GF-D8 (cell line): ENCODE measurements around the gene VHLL.
"Not testable (repeated sequence)": the region's sequence is repeated elsewhere in the genome, so short reads cannot be mapped to it uniquely, and the experiment has no call there.

Experiments
- DNase-seq: peaks from one replicate; lab custom pipeline; 2025; lab: John Stamatoyannopoulos, UW

The VHLL gene

DNA sequence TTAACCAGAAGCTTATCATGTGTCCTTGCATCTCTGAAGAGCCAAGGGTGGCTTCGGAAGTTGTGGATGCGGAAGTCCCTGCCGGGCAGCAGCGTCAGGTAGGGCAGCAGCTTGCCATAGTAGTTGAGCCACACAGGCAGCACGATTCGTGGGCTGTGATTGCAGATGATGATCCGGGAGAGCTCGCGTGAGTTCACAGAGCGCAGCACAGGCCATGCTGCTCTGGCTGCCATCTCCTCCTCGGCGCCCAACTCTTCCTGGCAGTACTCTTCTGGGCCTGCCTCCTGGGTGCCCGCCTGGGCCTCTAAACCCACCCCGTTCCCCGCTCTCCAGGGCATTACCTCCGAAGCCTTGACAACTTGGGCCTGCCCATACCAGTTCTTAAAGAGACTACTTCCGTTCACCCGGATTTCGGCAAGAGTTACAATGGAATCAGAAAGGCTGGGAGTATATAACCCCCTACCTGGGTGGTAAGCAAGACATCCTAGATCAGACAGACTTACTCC lies at the start of gene VHLL:
VHLL (minus strand) TSS at position 456 of the 506 bp plus-strand sequence; CDS start at position 338, 118 bp downstream.
- no peak for DNase-seq

DNA sequence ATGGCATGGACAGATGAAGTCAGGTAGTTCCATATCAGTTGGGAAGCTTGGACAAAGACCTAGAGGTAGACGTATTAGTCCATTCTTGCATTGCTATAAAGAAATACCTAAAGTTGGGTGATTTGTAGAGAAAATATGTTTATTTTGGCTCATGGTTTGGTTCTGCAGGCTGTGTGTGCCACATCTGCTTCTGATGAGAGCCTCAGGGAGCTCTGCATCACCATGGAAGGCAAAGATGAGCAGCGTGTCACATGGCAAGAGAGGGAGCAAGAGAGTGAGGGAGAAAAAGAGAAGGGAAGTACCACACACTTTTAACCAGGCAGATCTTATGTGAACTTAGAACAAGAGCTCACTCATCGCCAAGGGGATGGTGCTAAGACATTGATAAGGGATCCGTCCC lies 48.2 kb upstream of the VHLL start:
- no peak for DNase-seq

DNA sequence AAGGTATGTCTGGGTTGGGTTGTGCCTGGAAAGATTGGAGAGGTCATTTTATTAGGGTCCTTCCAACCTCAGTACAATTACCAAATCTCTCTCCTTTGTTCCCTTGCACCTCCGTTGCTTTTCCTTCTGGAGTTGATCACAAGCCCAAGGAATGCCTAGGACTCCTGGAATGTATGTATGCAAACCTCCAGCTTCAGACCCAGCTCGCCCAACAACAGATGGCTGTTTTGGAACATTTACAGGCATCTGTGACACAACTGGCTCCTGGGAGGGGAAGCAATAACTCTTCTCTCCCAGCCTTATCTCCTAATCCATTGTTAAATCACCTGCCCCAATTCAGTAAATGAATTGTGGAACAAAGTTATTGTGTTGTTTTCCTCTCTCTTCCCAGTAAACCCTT lies 47.5 kb upstream of the VHLL start:
- no peak for DNase-seq

DNA sequence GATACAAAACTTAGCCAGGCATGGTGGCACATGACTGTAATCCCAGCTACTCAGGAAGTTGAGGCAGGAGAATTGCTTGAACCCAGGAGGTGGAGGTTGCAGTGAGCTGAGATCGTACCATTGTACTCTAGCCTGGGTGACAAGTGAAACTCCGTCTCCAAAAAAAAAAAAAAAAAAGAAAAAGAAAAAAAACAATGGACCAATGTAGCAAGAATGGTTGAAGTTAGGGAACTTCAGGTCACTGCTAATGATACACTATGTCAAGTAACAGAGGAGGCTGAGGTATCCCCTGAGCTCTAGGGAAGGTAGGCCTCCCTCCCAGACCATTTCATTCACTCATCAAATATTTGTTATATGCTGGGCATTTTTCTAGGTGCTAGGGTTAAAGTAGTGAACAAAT lies 46.9 kb upstream of the VHLL start:
- DNase-seq: not testable (repeated sequence)

DNA sequence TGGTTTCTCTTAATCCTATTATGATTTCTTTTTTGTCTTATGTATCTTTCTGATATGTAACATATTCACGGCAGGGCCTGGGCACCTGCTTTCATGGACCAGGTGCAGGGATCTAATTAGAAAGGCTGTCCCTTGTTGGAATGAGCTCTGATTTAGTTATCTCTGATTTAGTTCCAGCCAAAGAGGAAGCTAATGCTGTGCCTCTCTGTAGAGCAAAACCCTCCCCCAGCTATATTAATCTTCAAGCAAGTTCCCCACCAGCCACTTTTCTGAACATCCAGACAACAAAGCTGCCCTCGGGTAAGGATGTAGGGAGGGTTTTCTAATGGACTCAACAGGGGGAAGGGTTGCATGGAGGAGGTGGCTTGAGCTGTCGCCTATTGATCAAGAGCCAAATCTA lies 45.3 kb upstream of the VHLL start:
- no peak for DNase-seq

DNA sequence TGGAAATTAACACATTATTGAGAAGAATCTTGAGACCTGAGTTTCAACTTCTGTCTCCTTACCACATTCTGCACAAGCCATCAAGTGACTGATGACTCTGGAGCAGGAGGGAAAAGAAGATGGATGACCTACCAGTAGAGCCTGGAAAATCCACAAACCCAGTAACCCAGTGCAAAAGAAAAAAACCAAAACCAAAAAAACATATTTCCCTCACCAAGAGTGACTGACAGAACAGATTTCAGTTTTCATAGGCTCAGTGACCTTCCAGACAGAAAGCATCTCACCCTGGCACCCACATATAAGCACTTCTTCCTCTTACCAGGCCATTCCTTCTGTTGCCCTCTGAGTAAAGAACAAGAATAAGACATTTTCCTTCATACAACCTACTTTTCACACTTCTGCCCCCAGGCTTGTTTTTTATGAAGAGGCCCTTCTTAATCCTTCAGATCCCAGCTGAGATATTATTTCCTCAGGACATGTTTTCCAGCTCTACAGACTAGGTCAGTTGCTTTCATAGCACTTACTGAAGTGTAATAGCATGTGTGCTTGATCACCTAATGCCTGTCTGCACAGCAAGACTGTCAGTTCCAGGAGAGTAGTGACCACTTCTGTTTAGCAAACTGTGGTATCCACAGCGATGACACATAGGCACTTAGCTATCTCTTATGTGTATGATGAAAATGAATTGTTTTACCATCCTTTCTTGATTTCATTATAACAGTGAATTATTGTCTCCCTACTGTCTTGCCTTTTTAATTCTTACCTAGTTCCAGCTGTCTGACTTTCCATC lies 43.3 kb upstream of the VHLL start:
- no peak for DNase-seq

DNA sequence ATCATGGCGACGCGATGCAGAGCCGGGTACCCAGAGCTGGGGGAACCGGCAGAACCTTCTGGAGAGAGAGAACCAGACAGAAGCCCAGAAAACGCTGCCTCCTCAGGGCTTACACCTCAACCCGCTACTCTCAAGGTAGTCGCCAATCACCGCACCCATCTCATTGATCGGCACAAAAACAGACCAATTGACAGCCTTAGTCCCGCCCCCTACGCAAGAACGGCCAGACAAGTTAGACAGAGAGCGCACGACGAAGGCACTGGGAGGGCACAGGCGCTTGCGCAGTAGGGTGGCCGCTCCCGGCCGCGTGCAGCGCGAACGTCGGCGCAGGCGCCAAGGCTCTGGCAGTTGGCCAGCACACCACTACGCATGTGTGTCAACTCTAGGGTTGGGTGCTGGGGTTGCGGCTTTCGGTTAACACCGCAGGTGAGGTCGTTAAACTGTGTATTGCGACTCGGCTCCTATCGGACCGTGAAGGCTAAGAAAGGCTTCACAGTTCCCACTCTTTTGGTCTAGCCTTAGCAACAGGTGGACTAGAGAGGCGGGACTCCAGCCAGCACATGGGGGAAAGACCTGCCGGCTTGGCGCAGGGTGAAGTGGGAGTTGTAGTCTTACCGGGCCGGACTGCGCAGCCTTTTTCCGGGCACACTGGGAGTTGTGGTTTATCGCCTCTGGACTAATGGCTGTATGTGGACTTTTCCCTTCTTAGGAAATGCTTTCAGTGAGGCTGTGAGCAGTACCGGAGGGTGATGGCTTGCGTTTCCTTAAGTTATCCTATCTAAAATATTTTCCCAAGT lies 39.3 kb upstream of the VHLL start, which contains the start of the genes CCT3 and TSACC:
CCT3 (minus strand) TSS at position 113 of the 797 bp plus-strand sequence; CDS start at position 5, 108 bp downstream.
TSACC (plus strand) TSS at position 347 of the 797 bp plus-strand sequence. CDS start 1,232 bp downstream, outside the sequence.
- peak; percentile 98 for DNase-seq

DNA sequence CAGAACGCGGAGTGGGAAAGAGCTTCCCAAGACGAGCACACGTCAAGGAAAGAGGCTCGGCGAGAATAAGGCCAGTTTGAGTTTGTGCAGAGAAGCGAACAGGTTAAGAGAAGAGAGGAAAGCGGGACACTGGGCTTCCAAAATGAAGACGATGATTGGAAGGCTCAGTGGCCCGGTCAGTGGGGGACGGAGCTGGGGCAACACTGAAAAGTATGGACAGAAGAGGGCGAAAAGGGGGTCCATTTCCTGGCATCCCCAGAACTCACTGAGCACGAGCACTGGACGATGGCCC lies 38.7 kb upstream of the VHLL start:
- DNase-seq: no peak

DNA sequence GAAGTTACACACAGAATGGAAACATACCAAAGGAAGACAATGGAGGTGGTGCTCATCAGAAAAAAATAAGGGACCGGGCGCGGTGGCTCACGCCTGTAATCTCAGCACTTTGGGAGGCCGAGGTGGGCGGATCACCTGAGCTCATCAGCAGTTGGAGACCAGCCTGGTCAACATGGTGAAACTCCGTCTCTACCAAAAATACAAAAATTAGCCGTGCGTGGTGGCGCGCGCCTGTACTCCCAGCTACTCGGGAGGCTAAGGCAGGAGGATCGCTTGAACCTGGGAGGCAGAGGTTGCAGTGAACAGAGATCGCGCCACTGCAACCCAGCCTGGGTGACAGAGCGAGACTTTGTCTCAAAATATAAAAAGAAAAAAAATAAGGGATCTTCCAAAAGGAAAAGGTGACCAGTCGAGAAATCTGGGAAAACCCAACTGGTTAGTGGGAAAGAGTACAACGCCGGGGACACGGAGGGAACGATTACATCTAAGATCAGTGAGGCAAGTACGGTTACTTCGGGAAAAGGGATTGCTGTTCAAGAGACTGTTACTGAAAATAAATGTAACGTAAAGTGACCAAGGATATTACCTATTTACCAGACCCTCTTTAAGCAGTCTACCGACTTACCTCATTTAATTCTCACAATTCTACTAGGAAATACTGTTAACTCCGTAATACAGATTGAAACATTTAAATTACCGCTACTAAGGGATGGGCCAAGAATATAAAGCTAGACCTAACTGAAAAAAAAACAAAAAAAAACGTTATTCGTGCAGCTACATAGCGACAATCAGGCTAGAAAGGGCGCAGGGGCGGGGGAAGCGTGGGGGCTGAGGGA lies 38.2 kb upstream of the VHLL start:
- no peak for DNase-seq

DNA sequence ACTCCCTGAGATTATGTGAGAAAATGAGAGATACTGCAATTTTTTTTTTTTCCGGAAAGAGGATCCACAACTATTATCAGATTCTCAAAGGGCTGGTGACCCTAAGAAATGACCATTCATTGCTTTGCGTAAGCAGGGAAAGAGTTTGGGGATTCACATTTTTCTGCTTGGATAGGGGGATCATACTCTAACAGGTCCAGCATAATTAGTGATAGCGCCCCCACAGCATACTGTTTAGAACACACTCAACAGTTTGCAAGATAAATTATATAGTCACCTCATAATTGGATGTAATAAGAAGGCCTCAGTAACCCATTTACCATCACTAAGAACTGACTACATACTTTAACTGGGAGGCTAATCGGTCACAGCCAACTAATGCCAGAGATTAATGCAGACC lies 37.1 kb upstream of the VHLL start:
- DNase-seq: no peak

DNA sequence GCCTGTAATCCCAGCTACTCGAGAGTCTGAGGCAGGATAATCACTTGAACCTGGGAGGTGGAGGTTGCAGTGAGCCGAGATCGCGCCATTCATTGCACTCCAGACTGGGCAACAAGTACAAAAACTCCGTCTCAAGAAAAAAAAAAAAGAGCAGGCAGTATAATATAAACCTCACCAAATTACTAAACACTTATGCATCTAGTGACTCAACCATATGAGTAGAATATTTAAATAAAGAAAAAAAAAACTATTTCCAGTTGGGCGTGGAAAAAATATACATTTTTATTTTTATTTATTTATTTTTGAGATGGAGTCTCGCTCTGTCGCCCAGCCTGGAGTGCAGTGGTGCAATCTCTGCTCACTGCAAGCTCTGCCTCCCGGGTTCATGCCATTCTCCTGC lies 24.1 kb upstream of the VHLL start:
- DNase-seq: not testable (repeated sequence)

DNA sequence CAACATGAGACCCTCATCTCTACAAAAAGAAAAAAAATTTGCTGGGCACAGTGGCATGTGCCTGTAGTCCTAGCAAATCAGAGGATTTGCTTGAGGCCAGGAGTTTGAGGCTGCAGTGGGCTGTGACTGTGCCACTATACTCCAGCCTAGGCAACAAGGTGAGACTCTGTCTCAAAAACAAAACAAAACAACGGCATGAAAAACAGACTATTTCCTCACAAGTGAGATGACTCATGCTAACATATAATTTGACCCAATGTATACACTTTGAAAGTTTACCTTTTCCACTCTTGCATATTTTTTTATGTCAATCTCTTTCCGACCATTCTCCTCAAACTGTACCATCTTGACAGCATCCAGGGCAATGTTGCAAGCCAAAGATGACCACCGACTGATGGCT lies 21.5 kb upstream of the VHLL start:
- no peak for DNase-seq

DNA sequence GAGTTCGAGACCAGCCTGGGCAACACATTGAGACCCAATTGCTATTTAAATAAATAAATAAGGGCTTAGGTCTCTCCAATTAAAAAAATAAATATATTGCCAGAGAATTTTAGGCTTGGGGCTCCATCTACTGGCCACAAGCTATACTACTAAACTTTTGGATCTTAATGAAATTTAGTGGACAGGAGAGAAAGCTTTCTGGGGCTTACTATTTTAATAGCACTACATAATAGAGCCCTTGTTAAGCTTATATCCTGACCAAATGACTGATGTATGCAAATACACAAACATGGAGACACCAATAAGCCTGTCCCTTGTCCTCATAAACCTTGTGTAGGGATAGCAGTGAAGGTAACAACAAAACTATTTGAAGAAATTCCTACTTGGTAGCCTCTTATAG lies 20.6 kb upstream of the VHLL start:
- no peak for DNase-seq

DNA sequence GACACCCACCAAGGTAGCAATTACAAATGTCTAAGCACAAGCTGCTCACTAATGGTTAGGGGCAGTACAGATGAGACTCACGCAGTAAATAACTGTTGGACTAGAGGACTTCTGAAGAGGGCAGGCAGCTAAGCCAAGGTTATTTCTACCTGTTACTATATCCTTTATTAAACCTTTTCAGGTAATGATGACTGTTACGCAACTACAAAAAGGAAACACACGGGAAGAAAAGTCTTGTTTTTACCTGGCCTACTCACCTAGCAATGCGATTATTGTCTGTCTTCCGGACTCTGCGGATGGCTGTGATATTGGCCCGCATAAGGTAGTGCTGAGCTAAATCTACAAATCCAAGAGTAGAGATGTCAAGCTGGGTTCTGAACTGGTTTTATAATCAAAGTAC lies 17.8 kb upstream of the VHLL start:
- no peak for DNase-seq

DNA sequence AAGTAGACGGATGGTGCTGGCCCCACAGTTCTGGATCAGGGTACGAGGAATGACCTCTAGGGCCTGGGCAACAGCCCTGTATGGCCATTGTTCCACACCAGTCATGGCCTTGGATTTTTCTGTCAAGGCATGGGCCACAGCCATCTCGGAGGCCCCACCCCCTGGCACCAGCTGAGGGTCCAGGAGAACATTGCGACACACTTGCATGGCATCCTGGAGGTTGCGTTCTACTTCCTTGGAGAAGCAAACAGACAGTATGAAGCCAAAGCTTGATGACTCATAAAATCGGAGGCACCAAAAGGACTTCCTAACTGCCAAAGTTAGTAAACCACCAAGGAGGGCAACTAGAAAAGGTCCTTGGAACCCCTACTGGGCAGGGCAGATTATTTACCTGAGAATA lies 11.9 kb upstream of the VHLL start:
- peak; percentile 3 for DNase-seq

DNA sequence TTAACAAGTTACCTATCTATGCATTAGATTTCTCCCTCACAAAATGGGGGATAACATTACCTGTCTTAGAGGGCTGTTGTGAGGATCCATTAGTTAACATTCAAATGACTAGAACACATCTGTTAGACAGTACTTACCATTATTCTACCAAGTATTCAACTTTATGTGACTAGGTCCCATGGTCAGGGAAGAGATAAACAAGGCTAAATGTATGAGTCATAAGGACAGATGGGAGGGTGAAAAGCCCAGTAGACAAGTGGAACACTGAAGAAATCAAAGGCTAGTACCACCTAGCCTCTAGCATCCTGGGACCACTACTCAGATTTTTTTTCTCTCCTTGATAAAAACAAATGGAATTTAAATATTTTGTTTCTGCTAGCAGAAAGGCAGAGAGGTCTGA lies 9.0 kb upstream of the VHLL start:
- no peak for DNase-seq

DNA sequence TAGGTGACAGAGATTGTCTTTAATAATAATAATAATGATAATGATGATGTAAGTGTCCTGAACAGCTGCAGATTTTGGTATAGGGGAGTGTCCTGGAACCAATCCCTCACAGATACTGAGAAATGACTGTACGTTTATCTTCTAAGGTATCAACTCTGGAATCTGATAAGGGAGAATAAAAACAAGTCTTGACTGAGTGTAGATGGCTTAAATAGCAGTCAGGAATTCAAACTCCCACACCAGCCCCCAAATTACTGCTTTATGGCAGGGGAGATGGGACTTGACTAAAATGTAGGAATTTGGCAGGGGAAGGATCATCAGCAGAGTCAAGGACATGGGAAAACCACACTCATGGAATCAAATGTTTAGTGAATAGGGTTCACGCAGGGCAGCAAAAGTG lies 6.1 kb upstream of the VHLL start:
- DNase-seq: no peak

DNA sequence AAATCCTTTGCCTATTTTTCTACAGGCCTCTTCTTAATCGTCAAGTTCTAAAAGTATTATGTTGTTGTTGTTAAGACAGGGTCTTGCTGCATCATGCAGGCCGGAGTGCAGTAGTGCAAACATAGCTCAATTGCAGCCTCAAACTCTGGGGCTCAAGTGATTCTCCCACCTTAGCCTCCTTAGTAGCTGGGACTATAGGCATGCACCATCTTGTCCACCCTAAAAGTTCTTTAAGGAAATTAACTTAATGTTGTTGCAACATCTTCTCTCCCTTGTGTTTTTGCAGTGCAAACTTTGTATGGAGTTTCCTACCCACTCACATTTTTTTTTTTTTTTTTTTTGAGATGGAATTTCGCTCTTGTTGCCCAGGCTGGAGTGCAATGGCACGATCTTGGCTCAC lies 4.1 kb upstream of the VHLL start:
- DNase-seq: no peak

DNA sequence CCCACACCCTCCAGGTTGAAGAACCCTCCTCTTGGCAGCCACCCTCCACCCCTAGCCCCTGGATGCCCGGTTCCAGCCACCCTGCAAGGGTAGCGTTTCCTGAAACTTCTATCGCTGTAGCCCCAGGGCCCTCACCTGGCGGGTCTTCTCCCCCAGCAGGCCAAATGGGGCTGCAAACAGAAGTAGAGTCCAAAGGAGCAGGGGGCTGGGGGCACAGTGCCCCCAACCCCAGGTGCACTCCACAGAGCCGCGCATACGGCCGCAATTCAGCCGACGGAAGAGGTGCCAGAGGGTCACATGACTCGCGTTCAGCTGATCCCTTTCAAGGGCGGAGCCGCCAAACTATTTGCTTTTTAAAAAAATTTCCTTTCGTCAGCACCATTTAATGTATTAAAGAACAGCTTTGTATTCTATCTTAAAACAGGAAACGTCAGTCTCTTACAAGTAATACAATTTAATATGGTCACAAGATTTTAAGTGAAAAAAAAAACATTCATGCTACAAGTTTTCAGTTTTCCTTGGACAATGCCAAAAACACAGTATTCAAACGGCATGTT lies 3.6 kb downstream of the VHLL start, which contains the start of gene GLMP:
GLMP (minus strand) TSS at position 289 of the 557 bp plus-strand sequence; CDS start at position 255, 34 bp downstream.
- DNase-seq: no peak

DNA sequence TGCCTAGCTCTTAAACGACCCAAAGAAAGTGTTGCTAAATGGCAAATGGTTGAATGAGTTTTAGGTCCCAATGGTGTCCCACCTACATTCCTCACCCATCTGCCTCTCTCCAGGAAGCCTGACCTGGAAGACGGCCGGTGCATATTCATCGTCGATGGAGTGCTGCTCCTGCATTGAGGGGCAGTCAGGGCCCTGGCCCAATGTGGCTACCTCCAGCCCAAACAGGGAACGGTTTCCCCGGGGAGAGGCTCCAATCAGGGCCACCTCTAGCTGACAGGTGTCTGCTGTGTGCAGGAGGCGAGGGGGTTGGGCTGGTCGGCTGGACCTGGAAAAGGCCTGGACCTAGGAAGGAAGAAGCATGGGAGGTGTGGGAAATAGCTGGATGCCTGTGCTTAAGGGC lies 5.2 kb downstream of the VHLL start:
- DNase-seq: no peak

DNA sequence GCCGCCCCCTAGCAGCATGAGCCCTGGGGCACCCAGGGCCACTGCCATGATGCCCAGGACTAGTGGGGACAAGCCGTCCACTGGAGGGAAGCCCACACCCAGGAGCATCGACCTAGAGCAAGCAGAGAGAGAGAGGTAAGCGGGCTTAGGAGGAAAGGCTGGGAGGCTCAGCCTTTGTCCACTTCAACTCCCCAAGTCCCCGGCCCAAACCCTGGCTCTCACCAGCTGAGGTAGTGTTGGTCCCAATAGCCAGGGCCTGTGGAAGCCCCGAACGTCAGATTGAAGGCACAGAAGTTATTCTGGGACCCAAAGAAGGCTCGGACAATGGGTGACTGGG lies 6.0 kb downstream of the VHLL start:
- no peak for DNase-seq
